Retinal pigment epithelial cell (primary cell): ENCODE data around the gene DENND1B.

Experiments
- DNase-seq: peaks from one replicate; pipeline ENCODE4 v3.0.0-alpha.2; 2010; ENCODE audit warnings: low read depth
- H3K4me3 ChIP-seq: 2 replicates; pipeline ENCODE4 v1.5.1; 2011; ENCODE audit warnings: mild to moderate bottlenecking, low read length, control low read depth, moderate library complexity
- CTCF ChIP-seq: conservative IDR thresholded peaks from 2 replicates; pipeline ENCODE4 v1.5.1; 2011; ENCODE audit warnings: low read depth, low read length, control low read depth, inconsistent platforms

Gene DENND1B, protein sequence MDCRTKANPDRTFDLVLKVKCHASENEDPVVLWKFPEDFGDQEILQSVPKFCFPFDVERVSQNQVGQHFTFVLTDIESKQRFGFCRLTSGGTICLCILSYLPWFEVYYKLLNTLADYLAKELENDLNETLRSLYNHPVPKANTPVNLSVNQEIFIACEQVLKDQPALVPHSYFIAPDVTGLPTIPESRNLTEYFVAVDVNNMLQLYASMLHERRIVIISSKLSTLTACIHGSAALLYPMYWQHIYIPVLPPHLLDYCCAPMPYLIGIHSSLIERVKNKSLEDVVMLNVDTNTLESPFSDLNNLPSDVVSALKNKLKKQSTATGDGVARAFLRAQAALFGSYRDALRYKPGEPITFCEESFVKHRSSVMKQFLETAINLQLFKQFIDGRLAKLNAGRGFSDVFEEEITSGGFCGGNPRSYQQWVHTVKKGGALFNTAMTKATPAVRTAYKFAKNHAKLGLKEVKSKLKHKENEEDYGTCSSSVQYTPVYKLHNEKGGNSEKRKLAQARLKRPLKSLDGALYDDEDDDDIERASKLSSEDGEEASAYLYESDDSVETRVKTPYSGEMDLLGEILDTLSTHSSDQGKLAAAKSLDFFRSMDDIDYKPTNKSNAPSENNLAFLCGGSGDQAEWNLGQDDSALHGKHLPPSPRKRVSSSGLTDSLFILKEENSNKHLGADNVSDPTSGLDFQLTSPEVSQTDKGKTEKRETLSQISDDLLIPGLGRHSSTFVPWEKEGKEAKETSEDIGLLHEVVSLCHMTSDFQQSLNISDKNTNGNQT

DNA sequence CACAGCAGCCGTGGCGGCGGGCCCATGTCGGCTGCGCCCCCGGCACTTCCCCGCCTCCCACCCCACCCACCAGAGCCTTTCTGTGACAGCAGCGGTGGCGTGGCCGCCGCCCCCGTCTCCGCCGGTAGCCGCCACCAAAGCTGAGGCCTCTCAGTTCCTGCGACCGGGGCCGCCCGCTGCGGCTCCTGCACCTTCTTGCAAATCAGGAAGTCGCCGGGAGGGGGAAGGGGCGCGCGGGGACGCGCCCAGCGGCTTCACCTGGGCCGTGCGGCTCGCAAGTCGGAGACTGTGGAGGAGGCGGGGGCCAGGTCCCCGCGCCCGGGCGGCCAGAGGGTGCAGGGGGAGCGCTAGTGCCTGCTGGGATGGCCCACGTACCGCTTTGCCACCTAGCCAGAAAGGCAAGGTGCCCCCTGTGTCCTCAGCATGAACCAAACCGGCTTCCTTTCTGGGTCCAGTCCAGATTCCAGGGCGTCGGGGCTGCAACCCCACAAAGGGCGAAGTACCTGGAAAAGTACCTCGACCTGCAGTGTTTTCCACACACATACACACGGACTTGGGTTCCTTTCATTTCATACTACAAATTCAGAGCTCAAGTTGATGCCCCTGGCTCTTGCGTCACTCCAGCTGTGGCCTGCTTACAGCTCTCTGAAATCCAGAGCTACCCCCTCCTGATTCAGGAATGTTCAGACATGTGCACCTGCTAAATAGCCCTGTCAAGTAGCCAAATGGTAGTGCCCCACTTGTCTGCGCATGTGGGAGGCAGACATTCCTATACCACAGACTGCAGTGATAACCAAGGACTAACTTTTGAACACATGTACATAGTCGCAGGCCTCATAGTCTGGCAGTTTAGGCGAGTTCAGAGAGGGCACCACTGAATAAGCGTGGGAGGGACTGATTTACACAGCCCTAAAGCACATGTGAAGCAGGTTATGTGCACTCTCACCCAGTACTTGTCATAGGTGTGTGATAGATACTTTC lies at the start of gene DENND1B:
Gene DENND1B (minus strand): TSS at position 199 of the 981 bp plus-strand sequence. CDS start 325 bp downstream, outside the sequence.
- peak within 1 kb of the TSS; percentile 67 for H3K4me3 ChIP-seq
- TF ChIP-seq CTCF: peak; percentile 2
- peak; percentile 52 for DNase-seq

GRCh38 chr1:197814306-197814705 lies 39.0 kb upstream of the DENND1B start:
- H3K4me3 ChIP-seq: no peak overlapping the region
- no peak for DNase-seq
- TF ChIP-seq CTCF: no peak

DNA sequence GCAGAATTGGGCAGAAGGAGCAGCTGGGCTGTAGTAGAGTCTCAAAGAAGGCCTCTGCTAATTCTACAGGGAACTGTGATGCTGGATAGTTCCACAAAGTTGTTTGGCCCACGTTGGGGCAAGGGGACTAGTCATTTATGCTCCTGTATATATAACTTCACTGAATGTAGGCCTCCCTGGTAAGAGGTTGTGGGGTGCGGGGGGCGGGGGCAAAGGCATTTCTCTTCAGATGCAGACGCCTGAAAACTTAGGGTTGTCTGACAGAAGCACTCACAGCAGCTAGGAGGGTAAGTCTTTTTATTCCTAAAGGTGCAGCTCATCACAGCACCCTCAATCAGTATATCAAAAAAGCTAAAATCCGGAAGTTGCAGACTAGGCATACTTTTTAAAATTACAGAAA lies 38.5 kb upstream of the DENND1B start:
- no peak for TF ChIP-seq CTCF
- DNase-seq: no peak
- no peak overlapping the region for H3K4me3 ChIP-seq

DNA sequence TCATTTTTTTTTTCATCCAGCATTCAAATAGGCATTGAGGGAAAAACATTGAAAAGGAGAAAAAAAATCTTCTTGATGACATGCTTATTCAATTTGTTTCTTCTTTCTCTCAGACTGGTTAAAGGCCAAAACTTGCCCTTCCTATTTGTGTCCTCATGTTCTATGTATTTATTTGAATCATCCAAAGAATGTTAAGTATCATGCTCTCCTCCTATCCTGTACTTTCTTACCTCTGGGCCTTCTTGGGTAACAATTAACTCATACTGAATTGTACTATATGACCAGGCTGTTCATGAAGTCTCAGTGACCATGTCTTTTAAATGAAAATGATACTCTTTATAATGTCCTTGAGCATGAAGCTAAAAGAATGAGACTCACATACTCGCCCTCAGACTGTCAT lies 36.5 kb upstream of the DENND1B start:
- no peak for DNase-seq
- TF ChIP-seq CTCF: no peak
- no peak overlapping the region for H3K4me3 ChIP-seq

GRCh38 chr1:197810812-197811211 lies 35.5 kb upstream of the DENND1B start:
- TF ChIP-seq CTCF: no peak
- H3K4me3 ChIP-seq: no peak overlapping the region
- no peak for DNase-seq

- no peak for TF ChIP-seq CTCF
- no peak for DNase-seq
- H3K4me3 ChIP-seq: no peak overlapping the region
Observed at GRCh38 chr1:197808880-197809279, 33.6 kb upstream of the DENND1B start.
